Measurements from ENCODE around the gene ASCC1. TPM values are rescaled to one million over a fixed set of nuclear protein-coding genes. Genes with fewer than 3 reads are reported as not detected.

Gene ASCC1
- total RNA-seq, 2 donors from 2014 or later: 14.8 to 38.3 TPM

DNA sequence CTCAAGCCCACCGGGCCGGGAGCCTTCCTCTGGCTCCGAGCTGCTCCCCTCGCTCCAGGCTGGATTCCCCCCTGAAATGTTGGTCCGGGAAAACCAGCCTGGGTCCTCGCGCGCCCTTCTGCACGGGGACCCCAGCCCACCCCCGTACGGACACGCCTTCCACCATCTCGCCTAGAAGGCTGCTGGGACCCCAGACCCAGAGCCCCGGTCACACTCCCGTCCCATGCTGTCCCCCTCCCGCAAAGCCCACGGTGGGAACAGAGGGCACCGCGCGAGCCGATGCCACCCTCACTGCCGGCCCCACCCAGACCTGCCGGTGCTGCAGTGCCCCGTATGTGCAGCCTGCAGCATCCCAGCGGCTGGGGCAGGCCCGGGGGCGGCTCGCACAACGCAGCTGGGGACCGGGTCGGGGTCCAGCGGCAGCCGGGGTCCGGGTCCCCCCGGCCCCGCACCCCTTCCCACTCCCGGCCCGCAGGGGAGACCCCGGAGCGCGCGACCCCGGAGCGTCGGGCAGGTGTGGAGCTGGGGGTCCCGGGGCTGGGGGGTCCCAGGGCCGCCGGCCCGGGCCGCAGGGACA lies 128.6 kb downstream of the ASCC1 start:
- 7% methylated on average over 32 of the region's 50 CpGs for WGBS
- DNase-seq (ENCODE audit: low spot score): no peak
- Histone ChIP-seq H3K27ac (no peak overlapping the region), H3K27me3 (replicated peaks; ENCODE audit: insufficient read depth) (no peaks in the 10 kb centered on the region), H3K4me1 (replicated peaks) (peaks cover 7% of the 10 kb centered on the region), H3K36me3 (no peaks in the 10 kb centered on the region), H3K4me3 (peak overlapping the region; percentile 25 to 29), H3K9me3 (no peaks in the 10 kb centered on the region)
- intact Hi-C loops (cut with DNase I): no loop called here
- TF ChIP-seq, protein P1, sequence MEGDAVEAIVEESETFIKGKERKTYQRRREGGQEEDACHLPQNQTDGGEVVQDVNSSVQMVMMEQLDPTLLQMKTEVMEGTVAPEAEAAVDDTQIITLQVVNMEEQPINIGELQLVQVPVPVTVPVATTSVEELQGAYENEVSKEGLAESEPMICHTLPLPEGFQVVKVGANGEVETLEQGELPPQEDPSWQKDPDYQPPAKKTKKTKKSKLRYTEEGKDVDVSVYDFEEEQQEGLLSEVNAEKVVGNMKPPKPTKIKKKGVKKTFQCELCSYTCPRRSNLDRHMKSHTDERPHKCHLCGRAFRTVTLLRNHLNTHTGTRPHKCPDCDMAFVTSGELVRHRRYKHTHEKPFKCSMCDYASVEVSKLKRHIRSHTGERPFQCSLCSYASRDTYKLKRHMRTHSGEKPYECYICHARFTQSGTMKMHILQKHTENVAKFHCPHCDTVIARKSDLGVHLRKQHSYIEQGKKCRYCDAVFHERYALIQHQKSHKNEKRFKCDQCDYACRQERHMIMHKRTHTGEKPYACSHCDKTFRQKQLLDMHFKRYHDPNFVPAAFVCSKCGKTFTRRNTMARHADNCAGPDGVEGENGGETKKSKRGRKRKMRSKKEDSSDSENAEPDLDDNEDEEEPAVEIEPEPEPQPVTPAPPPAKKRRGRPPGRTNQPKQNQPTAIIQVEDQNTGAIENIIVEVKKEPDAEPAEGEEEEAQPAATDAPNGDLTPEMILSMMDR (IDR thresholded peaks at IDR 0.05): no peak
- TF ChIP-seq POLR2AphosphoS5 (IDR thresholded peaks at IDR 0.05) (no peak), POLR2A (IDR thresholded peaks at IDR 0.05) (no peak)

DNA sequence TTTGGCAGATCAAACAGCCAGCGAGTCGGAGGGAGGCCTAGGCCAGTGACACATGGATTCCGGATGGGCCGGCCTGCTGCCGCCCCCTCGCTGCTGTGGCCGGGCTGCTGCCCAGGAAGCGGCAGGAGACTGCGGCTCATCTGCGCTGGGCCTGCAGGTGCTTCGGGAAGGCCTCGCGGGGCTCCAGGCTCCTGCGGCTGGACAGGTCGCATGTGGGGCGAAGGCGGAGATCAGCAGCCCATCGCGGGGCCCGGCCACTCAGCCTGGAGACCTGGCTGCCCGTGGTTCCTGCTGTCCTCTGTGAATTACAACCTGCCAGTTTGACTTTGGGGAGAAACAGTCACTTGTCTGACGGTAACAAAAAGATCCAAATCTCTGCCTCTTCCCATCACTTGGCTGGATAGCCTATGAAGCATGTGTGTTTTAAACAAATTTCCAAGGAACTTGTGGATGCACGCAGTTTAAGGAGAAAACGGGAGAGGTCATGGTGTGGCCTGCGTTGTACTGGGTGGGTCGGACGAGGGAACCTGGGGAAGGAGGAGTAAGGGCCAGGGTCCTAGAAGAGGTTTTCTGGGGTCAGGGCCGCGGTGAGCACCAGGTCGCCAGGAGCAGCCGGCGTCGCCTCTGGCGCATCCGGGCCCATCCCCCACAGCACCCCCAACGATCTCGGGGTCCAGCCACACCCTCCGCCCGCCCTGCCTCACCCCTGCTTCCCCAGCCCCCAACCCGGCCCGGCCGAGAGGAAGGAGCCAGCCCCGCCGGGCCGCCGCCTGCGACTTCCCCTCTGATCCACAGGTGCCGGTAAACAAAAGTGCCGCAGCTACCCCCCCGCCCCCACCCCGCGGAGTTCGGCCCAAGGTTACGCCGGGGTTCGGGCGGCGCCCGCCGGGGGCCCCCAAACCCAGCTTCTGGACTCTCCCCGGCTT lies 129.3 kb downstream of the ASCC1 start:
- no peak for TF ChIP-seq POLR2AphosphoS5 (IDR thresholded peaks at IDR 0.05)
- TF ChIP-seq, protein P1 (IDR thresholded peaks at IDR 0.05): no peak
- TF ChIP-seq POLR2A (IDR thresholded peaks at IDR 0.05): no peak
- Histone ChIP-seq H3K4me1 (replicated peaks) (peaks cover 7% of the 10 kb centered on the region), H3K27me3 (replicated peaks; ENCODE audit: insufficient read depth) (no peaks in the 10 kb centered on the region), H3K36me3 (no peaks in the 10 kb centered on the region), H3K27ac (no peak overlapping the region), H3K4me3 (peak overlapping the region; percentile 25 to 29), H3K9me3 (no peaks in the 10 kb centered on the region)
- DNase-seq (ENCODE audit: low spot score): no peak
- 67% methylated on average over 40 of the region's 61 CpGs for WGBS
- intact Hi-C loops (cut with DNase I): no loop called here

DNA sequence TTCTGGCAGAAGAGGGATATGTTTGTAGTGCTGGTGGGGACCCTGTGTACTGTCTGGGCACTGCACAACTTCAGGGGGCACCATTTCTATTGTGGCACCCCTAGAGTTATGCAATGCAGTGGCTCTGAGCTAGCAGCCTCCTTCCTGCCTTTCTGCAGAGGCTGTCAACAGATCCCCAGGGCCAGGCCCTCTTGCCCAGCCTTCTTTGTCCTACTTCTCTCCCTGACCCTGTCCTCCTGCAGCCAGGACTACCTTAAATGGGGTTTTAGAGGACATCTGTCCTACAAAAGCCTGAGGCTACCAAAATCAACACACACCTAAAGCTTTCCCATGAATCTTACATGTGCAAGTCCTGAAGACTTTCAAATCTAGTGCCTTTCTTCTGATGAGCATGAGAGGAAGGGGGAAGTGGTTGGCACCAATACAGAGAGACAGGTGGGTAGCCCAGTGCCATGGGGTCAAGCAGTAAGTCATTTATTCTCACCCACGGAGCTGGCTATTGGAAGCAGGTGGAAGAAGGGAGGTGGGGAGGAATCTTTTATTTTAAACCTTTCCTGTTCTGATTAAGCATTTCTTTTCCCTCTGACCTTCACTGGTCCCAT lies 130.1 kb downstream of the ASCC1 start:
- Histone ChIP-seq H3K27me3 (replicated peaks; ENCODE audit: insufficient read depth) (no peaks in the 10 kb centered on the region), H3K4me3 (no peak overlapping the region), H3K36me3 (no peaks in the 10 kb centered on the region), H3K4me1 (replicated peaks) (peaks cover 7% of the 10 kb centered on the region), H3K9me3 (no peaks in the 10 kb centered on the region), H3K27ac (no peak overlapping the region)
- TF ChIP-seq, protein P1 (IDR thresholded peaks at IDR 0.05): no peak
- TF ChIP-seq POLR2A (IDR thresholded peaks at IDR 0.05): no peak
- no peak for TF ChIP-seq POLR2AphosphoS5 (IDR thresholded peaks at IDR 0.05)
- intact Hi-C loops (cut with DNase I): no loop called here
- DNase-seq (ENCODE audit: low spot score): no peak
- 73% methylated on average over 1 of the region's 1 CpG for WGBS

DNA sequence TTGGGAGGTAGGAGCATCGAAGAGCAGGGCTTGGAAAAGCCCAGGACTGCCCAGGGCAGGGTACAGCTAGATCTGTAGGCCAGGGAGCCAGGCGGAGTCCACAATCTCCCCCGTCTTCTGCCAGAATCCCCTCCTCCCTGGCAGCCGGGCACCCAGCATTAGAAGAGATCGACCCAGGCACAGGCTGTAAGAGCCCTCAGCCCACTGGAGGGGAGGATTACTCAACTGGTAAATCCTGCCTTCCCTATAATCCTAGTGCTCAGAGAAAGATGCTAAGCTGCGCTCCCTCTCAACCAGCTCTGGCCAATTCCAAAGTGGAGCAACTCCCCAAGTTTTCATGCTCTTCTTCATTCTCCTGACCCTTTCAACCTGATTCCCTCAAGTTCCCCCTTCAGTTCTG lies 130.9 kb downstream of the ASCC1 start:
- intact Hi-C loops (cut with DNase I): no loop called here
- Histone ChIP-seq H3K9me3 (no peaks in the 10 kb centered on the region), H3K27me3 (replicated peaks; ENCODE audit: insufficient read depth) (no peaks in the 10 kb centered on the region), H3K4me3 (no peak overlapping the region), H3K36me3 (no peaks in the 10 kb centered on the region), H3K27ac (no peak overlapping the region), H3K4me1 (replicated peaks) (peaks cover 7% of the 10 kb centered on the region)
- 95% methylated on average over 6 of the region's 6 CpGs for WGBS
- TF ChIP-seq, protein P1 (IDR thresholded peaks at IDR 0.05): no peak
- TF ChIP-seq POLR2A (IDR thresholded peaks at IDR 0.05) (no peak), POLR2AphosphoS5 (IDR thresholded peaks at IDR 0.05) (no peak)
- no peak for DNase-seq (ENCODE audit: low spot score)
